ENCODE data around the gene DCDC2C. TPM values are rescaled to one million over a fixed set of nuclear protein-coding genes. Genes with fewer than 3 reads are reported as not detected.

DCDC2C gene
- total and polyA plus RNA-seq, 8 donors: not detected

GRCh38 chr2:3726511-3726910, 23.1 kb downstream of the DCDC2C start:
- intact Hi-C loops (cut with DNase I): no loop called here
- DNase-seq (no peak), ATAC-seq (no peak)
- H3K4me3 ChIP-seq: no peak overlapping the region
- TF ChIP-seq, protein P1, sequence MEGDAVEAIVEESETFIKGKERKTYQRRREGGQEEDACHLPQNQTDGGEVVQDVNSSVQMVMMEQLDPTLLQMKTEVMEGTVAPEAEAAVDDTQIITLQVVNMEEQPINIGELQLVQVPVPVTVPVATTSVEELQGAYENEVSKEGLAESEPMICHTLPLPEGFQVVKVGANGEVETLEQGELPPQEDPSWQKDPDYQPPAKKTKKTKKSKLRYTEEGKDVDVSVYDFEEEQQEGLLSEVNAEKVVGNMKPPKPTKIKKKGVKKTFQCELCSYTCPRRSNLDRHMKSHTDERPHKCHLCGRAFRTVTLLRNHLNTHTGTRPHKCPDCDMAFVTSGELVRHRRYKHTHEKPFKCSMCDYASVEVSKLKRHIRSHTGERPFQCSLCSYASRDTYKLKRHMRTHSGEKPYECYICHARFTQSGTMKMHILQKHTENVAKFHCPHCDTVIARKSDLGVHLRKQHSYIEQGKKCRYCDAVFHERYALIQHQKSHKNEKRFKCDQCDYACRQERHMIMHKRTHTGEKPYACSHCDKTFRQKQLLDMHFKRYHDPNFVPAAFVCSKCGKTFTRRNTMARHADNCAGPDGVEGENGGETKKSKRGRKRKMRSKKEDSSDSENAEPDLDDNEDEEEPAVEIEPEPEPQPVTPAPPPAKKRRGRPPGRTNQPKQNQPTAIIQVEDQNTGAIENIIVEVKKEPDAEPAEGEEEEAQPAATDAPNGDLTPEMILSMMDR (IDR thresholded peaks at IDR 0.05): no peak
- H3K4me1 ChIP-seq: peaks cover 0 to 5% of the 10 kb centered on the region in 2 donors
- no peak overlapping the region for H3K27ac ChIP-seq
- H3K27me3 ChIP-seq: peaks cover 0 to 24% of the 10 kb centered on the region in 2 donors
- H3K9me3 ChIP-seq: no peaks in the 10 kb centered on the region
- H3K36me3 ChIP-seq: no peaks in the 10 kb centered on the region

- intact Hi-C loops (cut with DNase I): no loop called here
- ATAC-seq: no peak
- Histone ChIP-seq H3K36me3 (no peaks in the 10 kb centered on the region), H3K9me3 (no peaks in the 10 kb centered on the region), H3K27ac (no peak overlapping the region), H3K4me3 (no peak overlapping the region), H3K27me3 (peaks cover 0 to 24% of the 10 kb centered on the region in 2 donors), H3K4me1 (peaks cover 0 to 5% of the 10 kb centered on the region in 2 donors)
- TF ChIP-seq, protein P1 (IDR thresholded peaks at IDR 0.05): no peak
- DNase-seq: no peak
Observed at GRCh38 chr2:3727397-3728045, 24.1 kb downstream of the DCDC2C start.

DNA sequence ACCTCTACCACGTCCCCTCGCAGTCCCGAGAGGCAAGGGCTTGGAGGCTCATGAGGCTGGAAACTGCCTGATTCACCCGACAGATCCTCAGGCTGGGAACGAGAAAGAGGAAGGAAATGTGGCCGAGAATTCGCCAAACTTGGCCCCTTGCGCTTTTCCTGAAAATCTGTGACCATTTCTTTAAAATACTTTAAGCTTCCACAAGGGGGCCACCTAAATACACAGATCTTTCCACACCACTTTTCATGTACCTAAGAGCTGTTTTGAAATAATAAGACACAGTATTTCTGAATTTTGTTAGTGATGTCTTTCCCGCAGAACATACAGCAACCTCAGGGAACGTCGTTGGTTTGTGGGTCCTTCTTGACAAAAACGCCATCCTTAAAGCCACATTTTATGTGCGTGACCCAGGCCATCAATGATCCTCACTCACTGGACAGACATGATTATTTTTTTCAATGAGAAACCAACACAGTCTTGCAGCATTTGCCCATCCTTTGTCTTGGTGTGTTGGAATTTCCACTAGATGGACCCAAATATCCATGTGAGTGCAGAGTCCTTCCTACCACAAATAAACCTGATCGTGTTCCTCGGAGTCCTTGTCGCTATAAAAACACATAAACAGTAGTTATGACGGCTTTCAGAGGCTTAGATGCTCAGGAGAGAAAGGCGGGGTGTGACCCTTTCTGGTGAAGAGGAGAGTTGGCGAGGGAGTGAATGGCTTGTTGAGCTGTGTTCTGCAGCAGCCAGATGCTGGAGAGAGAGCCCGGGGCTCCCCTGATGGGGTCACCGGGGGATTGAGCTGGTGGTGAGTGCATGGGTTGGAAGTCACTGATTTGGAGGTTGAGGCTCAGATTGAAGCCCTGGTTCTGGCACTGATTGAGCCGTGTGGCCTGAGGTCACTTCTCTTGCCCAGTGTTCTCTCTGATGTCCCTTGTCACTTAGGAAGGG, 25.0 kb downstream of the DCDC2C start:
- DNase-seq (peak in 2 of 4 donors; percentile 75 to 76), ATAC-seq (peak; percentile 62)
- TF ChIP-seq, protein P1 (IDR thresholded peaks at IDR 0.05): peak; percentile 27 to 70
- no peaks in the 10 kb centered on the region for H3K36me3 ChIP-seq
- no peaks in the 10 kb centered on the region for H3K9me3 ChIP-seq
- intact Hi-C loops (cut with DNase I): no loop called here
- H3K4me3 ChIP-seq: no peak overlapping the region
- H3K27ac ChIP-seq: no peak overlapping the region
- H3K27me3 ChIP-seq: peaks cover 0 to 18% of the 10 kb centered on the region in 2 donors
- peaks cover 0 to 5% of the 10 kb centered on the region in 2 donors for H3K4me1 ChIP-seq

DNA sequence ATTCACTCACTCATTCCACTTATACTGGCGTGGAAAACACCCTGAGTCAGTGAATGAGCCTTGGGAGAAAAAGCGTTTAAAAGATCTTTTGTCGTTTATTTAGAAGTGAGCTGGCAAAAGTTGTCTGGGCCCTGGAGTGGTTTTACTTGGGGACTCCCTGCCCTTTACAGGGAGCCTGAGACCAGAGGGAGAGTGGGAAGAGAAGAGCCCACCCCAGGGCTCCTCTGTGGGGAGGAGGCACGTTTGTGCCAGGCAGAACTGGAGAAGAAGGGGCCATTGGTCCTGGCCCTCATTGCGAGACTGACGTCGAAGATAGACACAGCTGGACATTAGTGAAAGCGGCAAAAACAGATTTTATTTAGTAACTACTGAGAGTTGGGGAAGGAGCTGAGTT, 25.7 kb downstream of the DCDC2C start:
- Histone ChIP-seq H3K9me3 (no peaks in the 10 kb centered on the region), H3K36me3 (no peaks in the 10 kb centered on the region), H3K4me3 (no peak overlapping the region), H3K27me3 (peaks cover 0 to 18% of the 10 kb centered on the region in 2 donors), H3K4me1 (peaks cover 0 to 5% of the 10 kb centered on the region in 2 donors), H3K27ac (no peak overlapping the region)
- TF ChIP-seq, protein P1 (IDR thresholded peaks at IDR 0.05): no peak
- intact Hi-C loops (cut with DNase I): no loop called here
- ATAC-seq (no peak), DNase-seq (no peak)

DNA sequence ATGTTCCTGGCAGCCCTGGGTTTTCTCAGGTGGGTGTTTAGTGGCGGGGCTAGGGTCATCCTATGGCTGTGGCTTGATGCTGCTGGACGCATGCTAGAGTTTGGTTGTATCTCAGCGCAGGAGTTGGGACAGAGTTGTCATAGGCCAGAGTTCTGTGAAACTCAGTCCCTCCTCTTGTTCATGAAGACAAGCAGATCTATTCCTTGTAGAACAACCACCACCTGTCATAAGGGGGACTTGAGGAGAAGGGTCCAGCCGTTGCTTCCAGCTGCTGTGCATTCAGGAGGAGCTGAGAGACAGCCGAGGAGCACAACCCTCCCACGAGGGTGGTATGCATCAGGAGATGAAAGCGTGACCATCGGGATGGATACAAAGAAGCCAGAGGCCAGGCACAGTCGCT, 26.4 kb downstream of the DCDC2C start:
- H3K4me3 ChIP-seq: no peak overlapping the region
- TF ChIP-seq, protein P1 (IDR thresholded peaks at IDR 0.05): no peak
- H3K27me3 ChIP-seq: peaks cover 0 to 18% of the 10 kb centered on the region in 2 donors
- H3K9me3 ChIP-seq: no peaks in the 10 kb centered on the region
- DNase-seq: no peak
- no peak overlapping the region for H3K27ac ChIP-seq
- intact Hi-C loops (cut with DNase I): no loop called here
- peaks cover 0 to 5% of the 10 kb centered on the region in 2 donors for H3K4me1 ChIP-seq
- no peaks in the 10 kb centered on the region for H3K36me3 ChIP-seq
- ATAC-seq: no peak

All from left lung (tissue), 10 donors.